HTERT RPE-1 (cell line): Measurements from ENCODE around the gene PSTPIP1.

Experiments used
- in situ Hi-C: fragments of 300-500 bp; cut with MboI; formaldehyde crosslinking; loops from 4 replicates; pipeline ENCODE4 v1.14.3; 2020; ENCODE audit warnings: low sequenced_read_pairs

PSTPIP1 gene

DNA sequence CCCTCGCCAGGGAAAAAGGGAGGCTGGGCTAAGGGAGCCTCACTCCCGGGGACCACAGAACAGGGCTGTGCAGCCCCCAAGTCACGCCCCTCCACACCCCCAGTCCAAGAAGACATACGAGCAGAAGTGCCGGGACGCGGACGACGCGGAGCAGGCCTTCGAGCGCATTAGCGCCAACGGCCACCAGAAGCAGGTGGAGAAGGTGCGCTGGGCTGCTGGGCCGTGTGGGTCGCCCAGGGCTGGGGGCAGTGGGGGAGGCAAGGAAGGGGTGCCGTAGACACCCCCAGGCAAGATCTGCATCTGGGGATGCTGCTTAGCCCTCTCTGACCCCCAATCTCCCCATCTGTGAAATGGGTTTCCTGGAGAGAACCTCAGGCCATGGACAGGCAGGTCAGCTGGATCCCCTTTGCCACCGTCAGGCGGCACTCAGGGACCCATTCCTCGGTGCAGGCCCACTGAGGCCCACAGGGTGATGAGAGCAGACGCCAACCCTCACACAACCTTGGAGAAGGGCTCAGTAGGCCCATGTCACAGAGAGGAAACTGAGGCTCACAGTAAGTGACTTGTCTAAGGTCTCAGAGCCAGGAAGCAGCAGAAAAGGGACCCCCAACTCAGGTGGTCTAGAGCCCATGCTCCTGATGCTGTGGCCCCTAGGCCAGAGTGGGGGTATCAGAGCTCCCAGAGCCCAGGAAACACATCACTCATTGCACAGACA is 33.7 kb downstream of the PSTPIP1 start:
- in situ Hi-C loops = no loop called here

DNA sequence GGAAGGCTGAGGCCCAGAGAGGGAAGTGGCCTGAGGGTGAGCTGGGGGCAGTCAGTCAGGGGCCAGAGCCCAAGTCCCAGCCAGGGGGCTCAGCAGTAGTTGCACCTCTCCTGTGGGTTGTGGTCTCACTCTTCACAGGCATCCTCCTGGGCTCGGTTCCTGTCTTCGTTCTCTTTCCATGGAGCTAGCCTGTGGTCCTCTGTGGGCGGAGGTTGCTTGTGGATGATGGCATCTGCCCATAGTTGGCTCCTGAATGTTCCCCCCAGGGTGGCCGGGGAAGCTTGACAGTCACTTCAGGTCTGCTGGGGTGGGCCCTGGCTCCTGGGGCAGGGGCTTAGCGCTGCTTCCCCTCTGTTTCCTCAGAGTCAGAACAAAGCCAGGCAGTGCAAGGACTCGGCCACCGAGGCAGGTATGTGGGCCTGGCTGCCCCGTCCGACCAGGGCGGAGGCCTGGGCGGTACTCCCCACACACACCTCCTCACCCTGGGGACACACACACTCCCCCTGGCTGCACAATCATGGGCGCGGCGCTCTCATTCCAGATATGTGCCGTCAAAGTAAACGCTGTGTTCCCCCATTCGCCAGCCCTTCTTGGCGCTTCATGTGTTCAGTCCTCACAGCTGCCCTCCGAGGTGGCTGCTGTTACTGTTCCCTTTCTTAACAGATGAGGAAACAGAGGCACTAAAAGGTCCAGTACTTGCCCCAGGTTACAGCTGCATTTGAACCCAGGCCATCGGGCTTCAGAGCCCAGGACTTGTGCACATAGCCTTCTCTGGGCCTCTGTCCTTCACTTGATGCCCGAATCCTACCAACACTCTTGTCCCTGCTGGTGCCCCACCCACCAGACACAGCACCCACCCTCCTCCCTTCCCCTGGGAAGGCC is 34.5 kb downstream of the PSTPIP1 start:
- in situ Hi-C loops = no loop called here

DNA sequence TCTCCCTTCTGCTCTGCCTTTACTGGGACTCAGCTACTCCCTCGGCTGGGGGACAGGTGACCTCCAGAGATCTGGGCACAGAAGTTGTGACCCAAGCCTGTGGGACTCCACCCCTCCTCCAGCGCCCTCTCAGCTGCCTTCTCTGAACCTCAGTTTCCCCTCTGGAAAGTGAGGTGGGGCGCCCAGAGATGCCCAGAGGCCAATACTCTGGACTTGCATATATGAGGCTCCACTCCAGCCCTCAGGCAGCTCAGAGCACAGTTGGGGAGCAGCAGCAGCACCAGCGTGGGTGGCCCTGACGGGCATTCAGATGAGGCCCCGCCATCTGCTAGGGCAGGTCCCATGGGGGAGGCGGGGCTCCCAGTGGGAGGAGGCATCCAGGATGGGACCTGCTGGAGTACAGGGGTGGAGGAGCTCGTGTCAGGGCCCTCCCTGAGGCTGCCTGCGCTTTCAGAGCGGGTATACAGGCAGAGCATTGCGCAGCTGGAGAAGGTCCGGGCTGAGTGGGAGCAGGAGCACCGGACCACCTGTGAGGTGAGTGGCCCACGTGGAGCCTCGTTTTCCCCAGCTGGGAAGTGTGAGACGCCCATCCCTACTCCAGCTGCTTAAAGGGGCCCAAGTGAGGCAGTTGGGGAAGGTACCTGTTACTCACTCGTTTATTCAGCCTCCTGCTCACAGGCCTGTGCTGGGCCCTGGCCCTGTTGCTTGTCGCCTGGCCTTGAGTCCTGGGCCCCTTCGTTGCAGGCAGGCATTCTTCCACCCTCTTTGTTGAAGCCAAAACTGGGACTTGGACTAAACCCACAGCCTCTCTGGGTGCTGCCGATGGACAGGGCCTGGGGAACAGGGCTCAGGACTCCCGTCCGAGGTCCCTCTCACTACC is 35.4 kb downstream of the PSTPIP1 start:
- in situ Hi-C loops = no loop called here

DNA sequence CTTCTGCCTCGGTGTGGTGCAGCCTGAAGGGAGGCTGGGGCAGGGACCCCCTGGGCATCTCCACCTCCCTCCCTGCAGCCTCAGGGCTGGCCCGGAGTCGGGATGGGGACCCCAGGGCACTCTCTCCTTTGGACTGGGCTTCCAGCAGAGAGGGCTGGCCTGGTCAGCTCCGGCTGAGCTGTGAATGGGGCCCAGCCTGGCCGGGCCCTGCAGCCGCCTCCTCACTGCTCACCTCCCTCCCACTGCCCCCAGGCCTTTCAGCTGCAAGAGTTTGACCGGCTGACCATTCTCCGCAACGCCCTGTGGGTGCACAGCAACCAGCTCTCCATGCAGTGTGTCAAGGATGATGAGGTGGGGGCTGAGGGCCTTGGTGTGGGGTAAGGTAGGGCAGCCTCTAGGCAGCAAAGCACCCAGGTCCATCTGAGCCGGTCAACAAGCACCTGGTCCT is 36.0 kb downstream of the PSTPIP1 start:
- in situ Hi-C loops = no loop called here

DNA sequence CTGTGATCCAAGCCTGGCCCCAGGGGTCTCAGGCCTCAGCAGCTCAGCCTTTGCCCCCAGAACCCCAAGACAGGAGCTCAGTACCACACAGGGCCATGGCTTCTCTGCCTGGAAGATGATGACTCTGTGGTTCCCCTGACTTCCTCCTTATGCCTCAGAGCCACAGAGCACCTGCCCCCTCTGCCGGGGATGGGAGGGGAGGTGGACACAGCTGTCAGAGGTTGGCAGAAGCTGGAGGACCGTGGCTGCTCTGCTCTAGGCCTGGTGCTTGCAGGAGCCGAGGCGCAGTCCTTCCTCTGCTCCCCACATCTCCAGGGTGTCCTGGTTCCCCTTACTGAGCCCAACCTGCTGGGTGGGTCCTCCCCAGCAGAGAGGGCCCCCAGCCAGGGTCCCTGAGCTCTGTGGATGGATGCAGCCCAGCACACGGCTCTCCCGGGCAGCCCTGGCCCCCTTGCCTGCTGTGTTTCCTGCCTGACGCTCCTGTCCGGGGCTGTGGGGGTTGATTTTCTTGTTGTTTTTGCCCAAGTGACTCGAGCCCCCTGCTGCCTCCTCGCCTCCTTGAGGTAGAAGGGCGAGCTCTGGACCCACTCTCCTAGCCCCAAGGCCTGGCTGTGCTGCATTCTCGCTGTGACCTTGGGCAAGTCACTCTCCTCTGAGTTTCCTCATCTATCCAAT is 36.6 kb downstream of the PSTPIP1 start:
- in situ Hi-C loops = no loop called here

DNA sequence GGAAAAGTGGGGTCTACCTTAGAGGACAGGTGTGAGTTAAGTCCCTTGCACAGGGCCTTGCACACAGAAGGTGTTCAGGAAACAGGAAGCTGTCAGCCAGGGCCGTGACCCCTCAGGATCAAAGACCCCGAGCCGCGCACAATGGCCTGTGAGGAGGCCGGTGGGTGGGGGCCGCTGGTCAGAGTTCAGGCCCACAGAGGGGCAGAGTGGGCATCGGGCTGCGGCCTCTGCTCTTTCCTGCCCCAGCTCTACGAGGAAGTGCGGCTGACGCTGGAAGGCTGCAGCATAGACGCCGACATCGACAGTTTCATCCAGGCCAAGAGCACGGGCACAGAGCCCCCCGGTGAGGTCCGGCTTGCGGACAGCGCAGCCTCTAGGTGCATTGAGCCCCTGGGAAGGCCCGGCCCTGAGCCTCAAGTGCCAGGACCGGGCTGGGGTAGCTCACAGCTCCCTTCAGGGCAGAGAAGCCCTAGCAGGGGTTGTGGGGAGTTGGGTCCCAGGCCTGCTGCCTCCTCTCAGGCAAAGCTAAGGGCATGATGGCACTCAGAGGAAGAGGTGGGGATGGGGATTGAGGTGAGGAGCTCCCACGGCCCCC is 37.2 kb downstream of the PSTPIP1 start:
- in situ Hi-C loops = no loop called here

DNA sequence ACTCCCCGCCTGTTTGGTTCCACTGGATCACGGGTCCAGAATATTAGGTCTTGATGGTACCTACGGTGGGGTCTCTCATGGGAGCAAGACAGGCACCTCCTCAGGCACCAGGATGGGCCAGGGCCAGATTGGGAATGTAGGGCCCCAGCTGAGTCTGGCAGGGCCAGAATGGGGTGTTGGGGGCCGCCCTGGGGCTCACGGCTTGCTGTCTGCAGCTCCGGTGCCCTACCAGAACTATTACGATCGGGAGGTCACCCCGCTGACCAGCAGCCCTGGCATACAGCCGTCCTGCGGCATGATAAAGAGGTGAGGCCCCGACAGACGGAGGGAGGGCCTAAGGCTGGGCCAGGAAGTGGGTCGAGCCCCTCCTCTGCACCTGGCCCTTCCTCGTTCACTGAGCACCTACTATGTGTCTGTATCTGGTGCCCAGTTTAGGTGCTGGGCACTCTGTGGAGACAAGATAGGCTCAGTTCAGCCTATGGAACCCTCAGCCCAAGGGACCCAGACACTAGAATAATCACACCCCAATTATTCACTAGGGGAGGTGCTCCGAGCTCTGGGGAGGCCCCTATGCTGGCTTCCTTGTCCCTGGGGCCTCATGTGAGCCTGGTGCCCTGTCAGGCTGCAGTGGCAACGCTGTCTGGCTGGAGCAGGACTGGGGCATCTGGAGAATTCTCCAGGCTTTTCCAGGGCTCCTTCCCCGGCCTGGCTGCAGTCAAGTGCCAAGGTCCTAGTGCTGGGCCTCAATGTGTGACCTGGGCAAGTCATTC is 37.9 kb downstream of the PSTPIP1 start:
- in situ Hi-C loops = no loop called here

DNA sequence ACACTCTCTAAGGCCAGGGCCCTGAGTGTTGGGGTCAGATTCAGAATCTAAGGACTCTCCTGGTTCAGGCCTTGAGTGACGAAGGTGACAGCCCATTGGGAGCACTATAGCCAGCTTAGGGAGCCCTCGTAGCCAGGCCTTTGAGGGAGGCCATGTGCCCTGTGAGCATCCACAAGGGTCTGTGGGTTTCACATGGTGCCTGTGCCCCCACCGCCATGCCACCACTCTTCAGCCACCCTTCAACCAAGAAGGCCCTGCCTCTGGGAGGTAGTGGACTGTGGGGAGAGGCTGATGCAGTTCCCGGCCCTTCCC is 38.4 kb downstream of the PSTPIP1 start:
- in situ Hi-C loops = no loop called here

DNA sequence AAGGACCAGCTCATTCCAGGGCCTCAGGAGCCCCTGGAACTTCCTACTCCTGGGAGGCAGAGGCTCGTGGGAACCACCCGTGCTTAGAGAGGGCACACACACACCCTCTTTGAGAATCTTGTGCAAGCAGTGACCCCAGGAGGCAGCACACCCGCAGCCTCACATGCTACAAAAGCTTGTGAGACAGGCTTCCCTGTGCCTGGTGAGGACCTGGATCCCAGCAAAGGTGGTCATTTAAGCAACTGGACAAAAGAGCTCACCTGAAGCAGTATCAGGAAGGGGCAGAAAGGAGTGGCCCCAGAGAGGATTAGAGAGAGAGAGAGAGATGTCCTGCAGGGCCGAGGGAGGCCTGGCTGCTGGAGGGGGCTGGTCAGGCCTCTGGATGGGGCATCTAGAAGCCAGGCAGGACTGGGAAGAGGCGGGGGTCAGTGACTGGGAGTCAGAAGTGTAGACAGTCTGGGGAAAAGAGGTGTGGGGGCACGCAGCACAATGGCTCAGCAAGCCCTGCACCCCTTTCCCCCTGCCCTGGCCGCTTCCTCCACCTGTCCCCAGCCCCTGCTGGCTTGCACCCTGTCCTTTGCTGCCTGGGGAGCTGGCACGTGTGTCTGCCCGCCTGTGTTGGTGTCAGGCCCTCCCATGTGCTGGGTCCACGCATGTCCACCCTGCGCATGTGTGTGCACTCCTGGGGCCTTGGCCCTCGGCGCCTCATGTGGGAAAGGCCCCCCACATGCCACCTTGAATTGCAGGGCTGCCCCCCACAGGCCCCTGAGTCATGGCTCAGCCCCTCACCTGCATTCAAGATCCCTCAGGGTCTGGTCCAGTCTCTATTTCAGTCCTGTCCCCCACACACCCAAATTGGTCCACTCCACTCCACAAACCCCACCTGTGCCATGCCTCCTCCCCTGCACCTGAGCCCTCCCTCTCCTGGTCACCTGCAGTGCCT is 39.1 kb downstream of the PSTPIP1 start:
- in situ Hi-C loops = no loop called here

DNA sequence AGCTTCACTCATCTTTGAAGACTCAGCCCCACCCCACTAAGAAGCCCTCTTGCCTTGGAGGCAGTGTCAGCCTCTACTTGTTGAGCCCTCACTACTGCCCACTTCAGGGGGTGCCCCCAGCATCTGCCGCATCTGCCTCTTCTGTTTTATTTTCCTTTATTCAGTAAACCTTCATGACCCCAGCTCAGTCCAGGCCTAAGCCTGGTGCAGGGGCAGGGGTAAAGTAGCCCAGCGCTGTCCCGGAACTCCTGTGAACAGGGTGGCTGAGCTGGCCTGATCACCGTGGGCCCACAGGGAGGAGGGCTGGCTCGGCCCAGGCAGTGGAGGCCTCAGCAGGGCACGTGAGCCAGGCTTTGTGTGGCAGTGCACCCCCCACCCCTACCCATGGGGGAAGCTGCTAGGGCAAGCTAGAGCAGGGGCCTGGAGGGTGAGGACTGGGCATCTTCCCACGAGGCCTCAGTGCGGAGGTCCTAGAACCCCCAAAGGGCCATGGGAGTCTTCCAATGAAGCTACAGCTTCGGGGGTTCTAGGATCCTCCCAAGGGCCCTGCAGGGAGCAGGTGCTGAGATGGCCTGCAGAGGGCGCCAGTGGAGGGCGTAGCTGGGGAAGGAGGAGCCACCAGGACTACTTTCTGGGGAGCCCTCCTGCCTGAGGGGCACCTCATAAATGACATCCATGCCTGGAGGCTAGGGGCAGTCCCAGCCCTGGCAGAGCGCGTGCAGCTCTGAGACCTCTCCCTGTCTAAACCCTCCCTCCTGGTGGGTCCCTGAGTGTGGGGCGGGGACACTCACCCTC is 40.0 kb downstream of the PSTPIP1 start:
- in situ Hi-C loops = no loop called here

DNA sequence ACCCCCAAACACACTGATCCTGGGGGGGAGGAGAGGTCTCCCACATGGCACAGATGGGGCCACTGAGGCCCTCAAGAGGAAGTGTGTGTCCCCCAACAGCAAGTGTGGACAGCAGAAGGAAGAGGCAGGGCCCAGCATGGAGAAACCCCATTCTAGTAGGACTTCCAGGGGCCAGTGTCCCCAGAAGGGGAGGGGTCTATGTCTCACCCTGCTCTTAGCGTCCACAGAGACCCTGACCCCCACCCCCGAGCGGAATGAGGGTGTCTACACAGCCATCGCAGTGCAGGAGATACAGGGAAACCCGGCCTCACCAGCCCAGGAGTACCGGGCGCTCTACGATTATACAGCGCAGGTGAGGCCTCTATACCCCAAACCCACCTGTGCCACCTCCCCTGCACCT is 40.7 kb downstream of the PSTPIP1 start:
- in situ Hi-C loops = no loop called here

DNA sequence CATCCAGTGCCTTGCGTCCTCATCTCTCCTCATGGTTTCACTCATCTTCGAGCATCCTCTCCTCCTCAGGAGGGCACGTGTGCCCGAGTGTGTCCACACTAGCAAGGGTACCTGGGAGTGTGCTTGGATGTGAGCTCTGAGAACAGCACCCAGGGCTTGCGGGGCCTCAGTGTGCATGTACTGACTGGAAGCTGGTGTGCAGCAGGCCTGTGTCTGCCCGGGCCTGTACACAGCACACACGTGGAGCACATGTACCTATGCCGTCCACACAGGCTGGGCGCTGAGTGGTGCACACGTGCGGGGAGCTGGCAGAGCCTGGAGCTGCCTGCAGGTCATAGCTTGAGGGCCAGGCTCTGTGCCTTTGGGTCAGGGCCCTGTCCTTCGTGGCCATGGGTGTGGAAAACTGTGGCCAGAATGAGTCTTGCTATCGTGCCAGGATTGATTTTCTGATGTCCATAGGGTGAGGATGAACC is 41.1 kb downstream of the PSTPIP1 start:
- in situ Hi-C loops = no loop called here

DNA sequence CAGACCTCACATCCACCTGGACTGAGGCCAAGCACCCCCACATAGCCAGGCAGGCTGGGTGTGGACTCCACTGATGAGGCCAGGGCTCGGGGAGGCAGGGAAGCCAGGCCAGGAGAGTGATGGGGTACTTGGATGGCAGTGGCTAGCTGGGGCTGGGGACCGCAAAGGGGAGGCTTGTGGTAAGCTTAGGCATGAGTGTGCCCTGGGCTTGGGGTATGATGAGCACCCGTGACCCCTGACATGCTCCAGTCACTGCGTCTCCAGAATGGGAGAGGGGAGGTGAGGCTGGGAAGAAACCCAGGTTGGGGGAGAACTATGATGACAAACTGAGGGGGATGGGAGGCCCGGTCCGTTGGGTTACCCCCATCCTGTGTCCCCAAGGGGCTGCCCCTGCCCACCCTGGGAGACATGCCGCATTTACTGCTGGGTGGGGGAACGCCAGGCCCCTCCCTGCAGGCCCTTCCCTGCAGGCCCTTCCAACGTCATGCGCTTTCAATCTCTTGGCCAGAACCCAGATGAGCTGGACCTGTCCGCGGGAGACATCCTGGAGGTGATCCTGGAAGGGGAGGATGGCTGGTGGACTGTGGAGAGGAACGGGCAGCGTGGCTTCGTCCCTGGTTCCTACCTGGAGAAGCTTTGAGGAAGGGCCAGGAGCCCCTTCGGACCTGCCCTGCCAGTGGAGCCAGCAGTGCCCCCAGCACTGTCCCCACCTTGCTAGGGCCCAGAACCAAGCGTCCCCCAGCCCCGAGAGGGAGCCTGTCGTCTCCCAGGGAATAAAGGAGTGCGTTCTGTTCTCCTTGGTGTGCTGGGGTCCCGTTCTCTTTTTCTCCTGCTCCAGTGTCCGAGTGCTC is 41.8 kb downstream of the PSTPIP1 start:
- in situ Hi-C loops = no loop called here

DNA sequence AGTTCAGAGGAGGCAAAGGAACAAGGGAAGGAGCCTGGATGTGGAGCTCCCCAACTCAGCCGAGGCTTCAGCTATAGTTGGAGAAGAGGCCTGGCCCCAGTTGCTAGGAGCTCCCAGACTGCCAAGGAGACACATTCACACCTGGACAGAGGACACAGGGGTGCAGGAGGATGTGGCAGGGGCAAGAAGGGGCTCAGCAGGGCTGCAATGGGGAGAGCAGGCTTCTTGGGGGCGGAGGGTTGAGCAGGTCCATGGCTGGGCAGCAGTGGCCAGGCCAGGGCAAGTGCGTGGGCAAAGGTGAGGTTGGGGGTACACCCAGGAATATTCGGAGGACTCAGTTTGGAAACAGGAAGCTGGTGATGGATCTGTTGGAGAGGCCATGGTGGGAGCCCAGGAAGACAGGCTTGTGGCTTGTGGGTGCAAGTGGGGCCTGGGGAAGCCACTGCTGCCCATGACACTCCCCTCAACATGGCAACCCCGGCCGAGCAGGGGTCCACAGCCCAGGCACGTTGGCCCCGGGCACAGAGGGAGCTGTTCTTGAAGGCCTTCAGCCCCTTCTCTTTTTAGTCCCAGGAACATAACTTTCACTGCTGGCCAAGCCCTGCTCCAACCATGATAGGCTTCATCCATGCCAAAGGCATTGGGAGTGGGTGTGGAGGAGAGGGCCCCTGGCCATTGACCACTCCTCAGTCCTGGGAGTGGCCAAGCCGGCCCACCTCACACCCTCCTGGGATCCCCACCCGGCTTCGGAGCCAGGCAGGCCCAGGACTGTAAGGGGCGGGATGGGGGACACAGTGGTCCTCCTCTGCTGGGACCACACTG is 42.7 kb downstream of the PSTPIP1 start:
- in situ Hi-C loops = no loop called here

DNA sequence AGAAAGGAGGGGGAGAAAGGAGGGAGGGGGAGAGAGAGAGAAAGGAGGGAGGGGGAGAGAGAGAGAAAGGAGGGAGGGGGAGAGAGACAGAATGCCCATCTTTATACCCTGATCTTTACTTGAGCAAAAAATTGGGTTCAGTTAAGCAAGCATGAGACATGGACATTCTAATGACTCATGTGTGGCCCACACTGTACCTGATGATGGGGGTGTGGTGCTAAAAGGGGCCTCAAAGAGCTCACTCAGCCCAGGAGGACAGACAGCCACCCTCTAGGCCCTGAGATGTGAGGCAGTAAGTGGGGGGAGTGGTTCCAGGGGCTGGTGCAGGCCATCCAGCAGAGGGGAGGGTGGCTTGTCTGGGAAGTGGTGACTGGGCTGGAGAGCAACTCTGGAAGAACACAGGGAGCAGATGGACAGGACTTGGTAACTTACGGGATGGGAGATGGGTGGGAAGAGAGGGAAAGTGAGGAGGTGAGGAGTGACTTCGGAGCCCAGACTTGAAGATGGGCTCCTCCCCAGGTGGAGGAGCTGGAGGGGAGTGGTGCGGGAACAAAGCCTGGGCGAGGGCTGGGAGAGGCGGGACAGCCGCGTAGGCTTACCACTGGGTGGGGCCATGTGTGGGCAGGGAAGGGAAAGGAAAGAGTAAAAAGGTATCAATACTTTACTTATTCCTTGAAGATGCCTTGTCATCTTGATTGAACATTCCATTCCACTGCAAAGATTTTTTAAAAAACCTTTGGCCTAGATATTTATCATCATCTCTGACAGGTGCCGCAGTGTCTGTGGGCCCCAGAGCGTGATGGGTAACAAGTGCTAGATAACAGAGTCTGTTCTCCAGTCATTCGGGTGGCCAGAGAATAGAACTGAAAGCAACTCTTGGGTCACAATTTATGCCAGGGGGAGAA is 43.6 kb downstream of the PSTPIP1 start:
- in situ Hi-C loops = no loop called here
